G401.6 (cell line): Measurements from ENCODE around the gene CELF2.

Experiments
- FAIRE-seq: peaks from 2 replicates; lab custom pipeline; 2012; peaks lifted over from hg19 to GRCh38; lab: Jason Lieb, UNC

The CELF2 gene

DNA sequence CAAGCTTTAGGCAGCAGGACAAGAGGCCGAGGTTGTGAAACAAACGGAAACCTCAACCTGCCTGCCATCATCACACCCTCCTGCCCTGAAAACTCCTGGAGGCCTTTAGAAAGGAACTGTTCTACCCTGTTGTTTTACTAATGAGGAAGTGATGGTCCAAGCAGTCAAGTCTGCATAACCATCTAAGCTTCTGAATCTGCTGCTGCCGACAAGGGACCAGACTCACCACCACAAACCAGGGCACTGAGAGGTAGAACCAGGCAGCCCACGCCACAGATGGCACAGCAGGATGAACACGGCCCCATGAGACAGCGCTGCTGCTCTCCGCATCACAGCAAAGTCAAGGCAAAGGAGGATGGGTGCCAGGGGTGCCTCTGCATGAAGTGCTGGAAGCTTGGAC is 209.4 kb downstream of the CELF2 start:
- FAIRE-seq = no peak

DNA sequence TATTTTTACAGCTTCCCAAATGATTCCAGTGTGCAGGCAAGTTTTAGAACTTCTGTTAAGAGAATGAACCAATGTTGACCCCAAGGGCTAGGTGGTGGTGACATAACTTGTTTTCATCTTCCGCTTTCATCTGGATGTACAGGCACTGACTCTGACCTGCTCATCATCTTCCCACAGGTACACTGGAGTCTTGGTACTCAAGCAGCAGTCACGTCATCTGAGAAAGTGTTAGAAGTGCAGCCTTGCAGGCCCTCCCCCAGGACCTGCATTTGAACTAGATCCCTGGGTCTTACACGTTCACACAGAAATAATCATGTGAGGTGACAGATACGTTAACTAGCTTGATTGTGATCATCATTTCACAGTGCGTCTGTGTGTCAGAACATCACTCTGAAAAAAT is 212.2 kb downstream of the CELF2 start:
- no peak for FAIRE-seq

GRCh38 chr10:11230498-11231167 is 213.0 kb downstream of the CELF2 start:
- FAIRE-seq = no peak

- no peak for FAIRE-seq
Measured at GRCh38 chr10:11231285-11231684, 213.6 kb downstream of the CELF2 start.

DNA sequence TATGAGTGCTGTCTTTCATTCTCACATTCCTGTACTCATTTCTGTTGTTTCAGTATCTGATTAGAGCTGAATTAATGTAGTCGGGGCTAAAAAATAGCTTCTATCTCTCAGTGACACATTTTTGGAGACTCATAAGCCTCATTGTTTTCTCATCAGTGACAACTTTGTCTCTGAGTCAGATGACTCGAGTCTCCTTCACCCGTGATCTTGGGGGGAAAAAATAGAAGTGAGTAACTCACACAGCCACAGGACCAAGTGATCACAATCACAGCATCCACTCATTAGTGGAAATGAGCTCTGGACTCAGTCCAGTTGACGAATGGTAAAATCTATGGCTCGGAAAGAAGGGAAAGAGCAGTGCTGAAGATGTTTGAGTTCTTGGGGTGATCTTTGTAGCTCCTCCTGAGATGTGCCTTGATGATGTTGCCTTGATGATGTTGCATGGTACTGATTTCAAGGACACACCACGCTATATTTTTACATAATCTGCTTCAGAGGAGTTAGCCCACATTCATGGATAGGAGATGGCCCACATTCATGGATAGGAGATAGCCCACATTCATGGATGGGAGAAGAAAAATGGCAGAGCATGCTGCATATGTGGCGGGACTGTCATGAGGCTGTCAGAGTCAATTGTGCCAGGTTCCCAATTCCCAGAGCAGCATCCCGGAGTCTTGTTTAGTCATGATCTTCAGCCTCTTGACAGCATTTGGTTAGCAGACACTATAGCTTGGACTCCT is 214.7 kb downstream of the CELF2 start:
- FAIRE-seq = no peak

DNA sequence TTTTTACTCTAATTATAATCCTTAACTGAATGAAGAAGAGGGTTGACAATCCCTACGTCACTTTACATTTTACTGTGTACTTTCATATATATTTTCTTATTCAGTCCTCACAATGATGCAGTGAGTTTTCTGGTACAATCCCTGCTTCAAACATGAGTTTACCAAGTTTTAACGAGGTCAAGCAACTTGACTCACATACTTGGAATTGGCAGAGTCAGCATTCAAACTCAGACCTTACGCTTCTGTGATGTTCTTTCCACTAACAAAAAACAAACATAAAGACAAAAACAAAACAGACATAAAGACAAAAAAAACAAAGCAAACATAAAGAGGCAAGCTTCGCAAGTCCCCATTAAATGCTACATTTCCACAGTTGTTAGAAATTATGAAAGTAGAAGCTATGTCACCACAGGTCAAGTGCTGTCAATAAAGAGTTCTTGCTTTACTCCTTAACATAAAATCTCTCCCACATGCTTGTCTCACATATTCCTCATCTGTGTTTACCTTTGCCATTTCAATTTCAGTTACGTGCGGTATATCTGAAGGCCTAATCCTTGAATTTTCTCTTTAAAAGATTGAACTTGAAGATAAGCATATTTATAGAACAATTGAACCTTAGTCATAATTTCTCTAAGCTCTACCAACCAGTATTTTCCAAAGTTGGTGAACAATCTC is 217.3 kb downstream of the CELF2 start:
- FAIRE-seq = no peak

DNA sequence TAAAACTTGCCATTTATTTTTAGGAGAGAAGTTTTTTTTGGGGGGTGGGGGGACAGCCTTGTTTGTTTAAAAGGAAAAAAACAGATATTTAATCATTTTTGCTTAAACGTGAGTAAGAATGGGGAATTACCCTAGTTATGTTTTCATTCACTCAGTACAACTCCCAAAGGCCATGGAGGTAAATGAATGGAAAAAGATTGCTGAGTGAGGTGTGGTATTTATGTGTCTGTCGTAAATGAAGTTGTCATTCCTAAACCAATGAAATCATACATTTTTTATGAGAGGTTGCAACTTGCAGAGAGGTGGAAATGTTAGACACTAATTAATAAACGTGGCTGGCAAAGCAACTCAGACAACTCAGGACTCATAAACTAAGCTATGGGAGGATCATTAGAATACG is 218.1 kb downstream of the CELF2 start:
- FAIRE-seq = no peak

GRCh38 chr10:11236234-11236633 is 218.6 kb downstream of the CELF2 start:
- FAIRE-seq = no peak

- no peak for FAIRE-seq
Measured at GRCh38 chr10:11237571-11237970, 219.9 kb downstream of the CELF2 start.

DNA sequence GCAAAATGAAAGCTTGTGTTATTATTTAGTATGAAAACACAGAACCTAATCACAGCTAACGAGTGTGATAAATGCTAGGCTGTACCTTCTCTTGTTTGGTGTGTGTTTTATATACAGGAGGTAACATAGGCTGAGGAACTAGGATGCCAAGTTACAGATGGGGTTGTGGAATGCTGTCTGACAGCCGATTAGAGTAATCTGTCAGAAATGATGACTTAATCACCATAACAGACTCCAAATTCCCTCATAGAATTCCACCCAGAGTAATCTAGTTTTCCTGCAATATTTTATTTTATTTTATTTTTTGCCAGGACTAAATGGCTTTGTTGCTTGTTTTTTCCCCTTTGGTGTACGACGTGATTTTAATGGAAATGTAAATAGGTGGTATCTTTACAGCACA is 221.2 kb downstream of the CELF2 start:
- FAIRE-seq = no peak

GRCh38 chr10:11240641-11241040 is 223.0 kb downstream of the CELF2 start:
- no peak for FAIRE-seq

GRCh38 chr10:11242443-11243387 is 225.0 kb downstream of the CELF2 start:
- no peak for FAIRE-seq

GRCh38 chr10:11243425-11244222 is 226.0 kb downstream of the CELF2 start:
- FAIRE-seq = no peak

- FAIRE-seq = no peak
Measured at GRCh38 chr10:11245095-11245479, 227.4 kb downstream of the CELF2 start.

DNA sequence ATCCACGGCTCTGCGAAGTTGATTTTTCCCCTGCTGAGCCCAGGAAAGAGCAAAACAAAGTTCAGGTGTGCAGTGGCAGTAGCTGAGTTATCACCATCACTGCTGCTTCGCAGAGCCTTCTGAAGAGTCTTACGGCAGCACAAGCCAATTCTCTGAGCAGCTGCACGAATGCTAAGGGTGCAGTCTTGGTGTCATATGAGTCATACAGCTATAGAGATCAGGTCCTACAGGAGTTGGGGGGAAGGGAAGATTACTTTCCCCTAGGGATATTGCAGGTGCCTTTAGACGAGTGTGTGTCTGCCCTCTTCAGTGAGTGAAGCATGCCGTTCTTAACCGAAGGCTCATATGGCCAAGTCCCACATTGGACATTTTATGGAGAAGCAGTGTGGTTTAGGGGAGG is 227.8 kb downstream of the CELF2 start:
- no peak for FAIRE-seq

- FAIRE-seq = no peak
Measured at GRCh38 chr10:11245981-11246590, 228.4 kb downstream of the CELF2 start.

DNA sequence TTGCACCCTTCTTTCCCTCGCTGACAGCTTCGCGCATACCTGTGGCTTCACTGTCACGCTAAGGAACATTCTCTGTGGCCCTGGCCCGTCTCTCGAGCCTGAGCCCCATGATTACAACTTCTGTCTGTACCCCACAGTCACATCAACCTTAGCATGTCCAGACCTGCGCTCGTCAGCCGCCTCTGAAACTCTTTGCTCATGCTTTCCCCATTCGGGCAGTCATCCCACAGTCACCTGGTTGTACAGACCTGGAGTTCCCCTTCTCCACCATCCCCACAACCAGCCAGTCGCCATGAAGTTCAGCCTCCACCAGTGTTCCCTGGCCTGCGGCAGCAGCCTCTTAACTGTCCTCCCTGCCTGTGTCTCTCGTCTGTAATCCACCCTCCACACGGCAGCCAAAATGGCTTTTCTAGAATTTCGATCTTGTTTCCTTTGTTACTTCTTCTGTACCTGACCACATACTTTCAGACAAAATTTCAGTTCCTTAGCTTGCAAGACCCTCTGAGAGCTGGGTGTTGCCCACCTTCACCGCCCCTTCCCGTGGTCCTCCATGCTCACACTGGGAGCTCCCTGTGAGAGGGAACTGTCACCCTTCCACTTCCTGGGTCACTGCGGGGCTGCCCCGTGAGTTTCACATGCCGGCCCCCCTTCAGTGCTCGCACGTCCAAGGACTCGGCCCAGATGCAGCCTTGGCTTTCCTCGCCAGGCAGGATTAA is 229.2 kb downstream of the CELF2 start:
- FAIRE-seq = no peak

DNA sequence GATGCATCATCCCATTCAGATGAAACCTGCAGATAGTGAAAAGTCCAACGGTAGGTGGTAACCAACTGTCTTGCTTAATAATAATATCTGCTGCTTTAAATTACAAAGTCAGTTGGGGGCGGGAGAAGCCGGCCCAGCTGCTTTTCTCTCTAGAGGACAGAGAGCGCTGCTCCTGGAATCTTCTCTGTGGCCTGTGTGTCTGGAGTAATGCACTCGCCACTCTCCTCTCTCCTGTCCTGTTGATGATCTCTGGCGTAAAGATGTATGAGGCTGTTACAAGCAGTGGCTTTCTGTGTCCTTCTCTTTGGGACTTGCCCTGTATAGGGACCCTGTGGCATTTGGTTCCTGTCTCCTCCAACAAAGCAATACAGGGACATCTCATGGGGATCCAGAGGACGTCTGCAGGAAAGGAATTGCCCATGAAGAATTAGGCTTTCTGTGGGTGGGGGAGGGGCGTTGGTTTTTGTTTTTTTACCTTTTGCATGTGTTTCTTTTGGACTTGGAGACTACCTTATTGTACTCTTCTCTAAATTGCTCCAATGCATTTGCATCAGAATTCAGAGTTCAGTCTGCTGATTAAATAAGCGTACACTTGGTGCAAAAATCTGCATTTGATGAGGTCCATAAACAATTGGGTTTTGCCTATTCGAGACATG is 231.6 kb downstream of the CELF2 start:
- FAIRE-seq = no peak

- no peak for FAIRE-seq
Measured at GRCh38 chr10:11249808-11250195, 232.1 kb downstream of the CELF2 start.

DNA sequence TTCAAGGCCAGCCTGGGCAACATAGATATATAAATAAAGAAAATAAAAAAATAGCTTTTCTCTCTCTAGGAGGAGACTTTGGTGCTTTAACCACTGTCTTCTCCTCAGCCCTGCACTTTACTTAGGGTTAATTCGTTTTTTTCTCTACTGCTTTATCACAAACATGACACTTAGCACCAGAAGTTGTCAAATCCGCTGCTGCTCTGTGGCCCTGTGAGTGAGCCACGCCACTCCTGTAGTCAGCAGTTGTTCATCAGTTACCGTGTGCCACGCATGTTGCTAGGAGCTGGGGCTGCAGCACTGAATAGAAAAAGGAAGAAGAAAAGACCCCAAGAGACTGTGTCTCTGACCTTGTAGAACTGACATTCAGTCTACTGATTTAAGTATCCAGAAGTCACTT is 232.6 kb downstream of the CELF2 start:
- FAIRE-seq = no peak
